Epidermal melanocyte (primary cell): ENCODE results near the gene CGB2.
A peak's percentile ranks its signal among the peaks of the same experiment; 100 is the strongest.
"Not testable (repeated sequence)": the region's sequence is repeated elsewhere in the genome, so short reads cannot be mapped to it uniquely, and the experiment has no call there.

Experiments
- DNase-seq: peaks from one replicate; pipeline ENCODE4 v3.0.0; 2011; ENCODE audit warnings: low spot score; ENCODE audit not compliant: insufficient read length

Gene CGB2

DNA sequence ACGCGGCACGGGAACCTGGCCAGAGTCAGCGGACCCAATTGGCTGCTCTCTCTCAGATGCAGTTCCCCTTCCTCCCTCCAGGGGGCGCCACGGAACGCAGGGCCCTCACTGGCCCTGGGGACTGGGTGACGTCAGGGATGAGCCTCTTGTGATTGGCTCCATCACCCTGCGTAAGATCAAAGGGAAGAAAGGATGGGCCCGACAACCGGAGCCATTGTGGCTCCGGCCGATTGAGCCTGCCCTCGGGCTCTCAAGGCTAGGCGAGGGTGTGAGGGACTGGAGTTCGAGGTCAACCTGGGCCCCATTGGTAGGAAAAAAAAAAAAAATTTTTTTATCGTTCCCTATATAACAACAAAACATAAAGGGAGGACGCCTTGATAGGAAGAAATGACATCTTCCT is 5.1 kb downstream of the CGB2 start, which contains the start of gene CGB1:
TSS of gene CGB1 (minus strand) at position 81 of the 400 bp plus-strand sequence. CDS start 184 bp downstream, outside the sequence.
- DNase-seq = not testable (repeated sequence)

DNA sequence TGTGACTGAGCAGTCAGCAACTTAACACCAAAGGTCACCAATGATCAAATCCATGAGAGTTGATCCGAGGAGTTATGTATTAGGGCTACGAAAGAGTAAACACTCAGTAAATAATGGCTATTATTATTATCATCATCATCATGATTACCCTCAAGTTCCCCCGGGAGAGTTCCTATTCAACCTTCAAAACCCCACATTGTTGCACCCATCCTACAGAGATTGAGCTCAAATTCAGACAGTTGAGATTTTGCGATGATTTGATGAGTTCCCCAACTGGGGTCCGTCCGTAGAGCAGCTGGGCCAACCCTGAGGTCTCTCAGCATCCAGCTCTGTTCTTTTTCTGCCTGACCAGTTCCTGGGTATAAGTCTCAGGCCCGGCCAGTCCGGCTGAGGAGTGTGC is 6.4 kb downstream of the CGB2 start:
- not testable (repeated sequence) for DNase-seq

DNA sequence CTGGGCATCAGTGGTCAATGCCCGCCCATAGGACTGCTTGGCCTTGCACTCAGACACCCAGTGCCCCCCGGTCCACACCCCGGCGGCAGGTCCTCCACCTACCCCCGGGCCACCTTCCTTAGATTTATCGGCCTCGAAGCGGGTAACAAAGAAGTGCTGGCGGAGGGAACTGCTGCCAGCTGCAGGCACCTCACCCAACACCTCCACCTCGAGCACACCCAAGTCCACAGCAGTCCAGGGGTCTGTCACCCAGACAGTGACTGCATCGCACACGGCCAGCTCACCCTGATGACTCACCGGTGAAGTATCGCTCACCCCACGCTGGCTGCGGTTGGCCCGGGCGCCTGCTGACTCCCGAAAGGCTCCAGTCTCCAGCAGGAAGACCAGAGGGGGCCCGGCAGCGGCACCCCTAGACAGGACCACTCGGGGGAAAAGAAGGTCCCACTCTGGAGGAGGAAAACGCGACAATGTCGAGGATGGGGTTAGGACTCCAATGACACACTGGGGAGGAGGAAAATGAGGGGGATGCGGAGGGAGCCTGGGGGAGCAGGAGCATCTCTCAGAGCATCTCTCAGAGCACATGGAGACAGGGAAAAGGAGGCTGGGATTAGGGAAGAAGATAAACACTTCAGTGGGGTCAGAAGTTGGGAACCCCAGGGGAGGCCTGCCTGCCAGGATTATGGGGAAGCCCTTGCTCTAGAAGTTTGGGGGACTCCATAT is 7.0 kb downstream of the CGB2 start:
- not testable (repeated sequence) for DNase-seq

DNA sequence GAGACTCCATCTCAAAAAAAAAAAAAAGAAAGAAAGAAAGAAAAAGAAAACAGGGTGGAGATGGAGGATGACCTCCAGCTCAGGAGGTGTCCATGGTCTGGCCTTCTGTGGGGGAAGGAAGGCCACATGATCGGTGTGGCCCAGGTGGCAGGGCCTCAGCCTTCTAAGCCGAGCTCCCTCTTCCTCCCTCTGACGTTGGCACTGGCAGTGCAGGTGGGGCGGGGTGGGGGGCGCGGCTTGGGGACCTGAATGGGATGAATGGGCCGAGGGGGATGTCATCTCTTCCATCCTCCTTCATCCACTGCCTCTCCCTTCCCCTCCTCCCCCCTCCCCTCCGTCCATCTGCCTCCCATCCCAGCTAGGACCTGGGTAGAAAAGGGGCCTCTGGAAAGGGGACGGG is 8.0 kb downstream of the CGB2 start:
- not testable (repeated sequence) for DNase-seq

DNA sequence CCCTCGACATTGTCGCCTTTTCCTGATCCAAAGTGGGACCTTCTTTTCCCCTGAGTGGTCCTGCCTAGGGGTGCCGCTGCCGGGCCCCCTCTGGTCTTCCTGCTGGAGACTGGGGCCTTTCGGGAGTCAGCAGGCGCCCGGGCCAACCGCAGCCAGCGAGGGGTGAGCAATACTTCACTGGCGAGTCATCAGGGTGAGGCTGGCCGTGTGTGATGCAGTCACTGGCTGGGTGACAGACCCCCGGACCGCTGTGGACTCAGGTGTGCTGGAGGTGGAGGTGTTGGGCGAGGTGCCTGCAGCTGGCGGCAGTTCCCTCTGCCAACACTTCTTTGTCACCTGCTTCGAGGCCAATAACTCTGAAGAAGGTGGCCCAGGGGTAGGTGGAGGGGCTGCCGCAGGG is 10.5 kb downstream of the CGB2 start:
- DNase-seq = no peak

DNA sequence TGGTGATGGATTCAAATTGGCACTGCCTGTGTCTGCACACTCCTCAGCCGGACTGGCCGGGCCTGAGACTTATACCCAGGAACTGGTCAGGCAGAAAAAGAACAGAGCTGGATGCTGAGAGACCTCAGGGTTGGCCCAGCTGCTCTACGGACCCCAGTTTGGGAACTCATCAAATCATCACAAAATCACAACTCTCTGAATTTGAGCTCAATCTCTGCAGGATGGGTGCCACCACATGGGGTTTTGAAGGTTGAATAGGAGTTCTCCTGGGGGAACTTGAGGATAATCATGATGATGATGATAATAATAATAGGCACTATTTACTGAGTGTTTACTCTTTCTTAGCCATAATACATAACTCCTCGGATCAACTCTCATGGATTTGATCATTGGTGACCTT is 11.0 kb downstream of the CGB2 start:
- not testable (repeated sequence) for DNase-seq

DNA sequence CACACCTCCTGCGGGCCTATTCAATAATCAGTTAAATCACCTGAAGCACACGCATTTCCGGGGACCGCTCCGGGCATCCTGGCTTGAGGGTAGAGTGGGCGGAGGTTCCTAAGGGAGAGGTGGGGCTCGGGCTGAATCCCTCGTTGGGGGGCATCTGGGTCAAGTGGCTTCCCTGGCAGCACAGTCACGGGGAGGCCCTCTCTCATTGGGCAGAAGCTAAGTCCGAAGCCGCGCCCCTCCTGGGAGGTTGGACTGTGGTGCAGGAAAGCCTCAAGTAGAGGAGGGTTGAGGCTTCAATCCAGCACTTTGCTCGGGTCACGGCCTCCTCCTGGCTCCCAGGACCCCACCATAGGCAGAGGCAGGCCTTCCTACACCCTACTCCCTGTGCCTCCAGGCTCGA is 11.9 kb downstream of the CGB2 start, which contains the start of gene CGB5:
TSS of gene CGB5 (plus strand) at position 301 of the 400 bp plus-strand sequence. CDS start 362 bp downstream, outside the sequence.
- not testable (repeated sequence) for DNase-seq

DNA sequence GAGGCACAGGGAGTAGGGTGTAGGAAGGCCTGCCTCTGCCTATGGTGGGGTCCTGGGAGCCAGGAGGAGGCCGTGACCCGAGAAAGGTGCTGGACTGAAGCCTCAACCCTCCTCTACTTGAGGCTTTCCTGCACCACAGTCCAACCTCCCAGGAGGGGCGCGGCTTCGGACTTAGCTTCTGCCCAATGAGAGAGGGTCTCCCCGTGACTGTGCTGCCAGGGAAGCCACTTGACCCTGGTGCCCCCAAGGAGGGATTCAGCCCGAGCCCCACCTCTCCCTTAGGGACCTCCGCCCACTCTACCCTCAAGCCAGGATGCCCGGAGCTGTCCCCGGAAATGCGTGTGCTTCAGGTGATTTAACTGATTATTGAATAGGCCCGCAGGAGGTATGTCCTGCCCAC is 17.3 kb downstream of the CGB2 start, which contains the start of gene CGB8:
TSS of gene CGB8 (minus strand) at position 101 of the 400 bp plus-strand sequence. CDS start 372 bp downstream, outside the sequence.
- DNase-seq = not testable (repeated sequence)

DNA sequence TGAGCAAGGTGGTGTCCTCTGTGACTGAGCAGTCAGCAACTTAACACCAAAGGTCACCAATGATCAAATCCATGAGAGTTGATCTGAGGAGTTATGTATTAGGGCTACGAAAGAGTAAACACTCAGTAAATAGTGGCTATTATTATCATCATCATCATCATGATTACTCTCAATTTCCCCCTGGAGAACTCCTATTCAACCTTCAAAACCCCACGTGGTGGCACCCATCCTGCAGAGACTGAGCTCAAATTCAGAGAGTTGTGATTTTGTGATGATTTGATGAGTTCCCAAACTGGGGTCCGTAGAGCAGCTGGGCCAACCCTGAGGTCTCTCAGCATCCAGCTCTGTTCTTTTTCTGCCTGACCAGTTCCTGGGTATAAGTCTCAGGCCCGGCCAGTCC is 18.1 kb downstream of the CGB2 start:
- not testable (repeated sequence) for DNase-seq

DNA sequence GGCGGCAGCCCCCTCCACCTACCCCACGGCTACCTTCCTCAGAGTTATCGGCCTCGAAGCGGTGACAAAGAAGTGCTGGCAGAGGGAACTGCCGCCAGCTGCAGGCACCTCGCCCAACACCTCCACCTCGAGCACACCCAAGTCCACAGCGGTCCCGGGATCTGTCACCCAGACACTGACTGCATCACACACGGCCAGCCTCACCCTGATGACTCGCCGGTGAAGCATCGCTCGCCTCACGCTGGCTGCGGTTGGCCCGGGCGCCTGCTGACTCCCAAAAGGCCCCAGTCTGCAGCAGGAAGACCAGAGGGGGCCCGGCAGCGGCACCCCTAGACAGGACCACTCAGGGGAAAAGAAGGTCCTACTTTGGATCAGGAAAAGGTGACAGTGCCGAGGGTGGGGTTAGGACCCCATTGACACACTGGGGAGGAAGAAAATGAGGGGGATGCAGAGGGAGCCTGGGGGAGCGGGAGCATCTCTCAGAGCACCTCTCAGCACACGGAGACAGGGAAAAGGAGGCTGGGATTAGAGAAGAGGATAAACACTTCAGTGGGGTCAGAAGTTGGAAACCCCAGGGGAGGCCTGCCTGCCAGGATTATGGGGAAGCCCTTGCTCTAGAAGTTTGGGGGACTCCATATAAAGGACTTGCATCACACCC is 18.8 kb downstream of the CGB2 start:
- not testable (repeated sequence) for DNase-seq

DNA sequence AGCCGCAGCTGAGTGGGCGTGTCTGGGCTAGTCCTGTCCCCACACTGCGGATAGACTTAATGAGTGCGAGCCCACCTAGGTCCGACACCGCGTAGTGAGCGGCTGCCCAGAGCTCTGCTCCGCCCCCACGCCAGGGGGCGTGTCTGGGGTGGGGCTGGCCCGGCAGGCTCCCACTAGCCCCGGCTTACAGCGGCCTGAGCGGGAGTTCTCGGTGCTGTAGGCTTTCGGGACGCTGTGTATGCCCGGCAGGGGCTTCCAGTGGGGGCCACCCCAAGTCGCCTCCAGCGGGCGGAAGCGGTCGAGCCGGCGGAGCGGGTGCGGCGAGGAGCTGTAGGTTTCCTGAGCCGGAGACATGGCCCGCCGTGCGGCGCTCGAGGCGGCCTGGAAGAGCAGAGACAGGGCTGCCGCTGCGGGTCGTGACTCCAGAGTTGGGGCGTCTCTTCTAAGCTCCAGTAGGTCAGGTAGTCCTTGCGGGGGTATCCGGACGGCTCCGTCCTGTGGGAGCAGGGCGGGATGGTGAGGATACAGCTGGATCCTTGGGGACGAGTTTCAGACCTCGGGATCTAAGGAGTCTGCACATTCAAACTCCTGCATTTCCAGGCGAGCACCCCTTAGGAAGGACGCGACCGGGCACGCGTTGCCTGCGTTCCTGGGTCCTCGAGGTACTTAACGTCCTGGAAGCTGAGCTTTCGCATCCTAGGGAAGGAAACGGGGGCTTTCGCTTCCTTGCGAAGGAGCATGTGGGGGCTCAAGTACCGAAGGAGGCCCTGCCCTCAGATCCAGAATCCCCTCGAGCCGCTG is 24.6 kb downstream of the CGB2 start:
- DNase-seq = peak; percentile 84

DNA sequence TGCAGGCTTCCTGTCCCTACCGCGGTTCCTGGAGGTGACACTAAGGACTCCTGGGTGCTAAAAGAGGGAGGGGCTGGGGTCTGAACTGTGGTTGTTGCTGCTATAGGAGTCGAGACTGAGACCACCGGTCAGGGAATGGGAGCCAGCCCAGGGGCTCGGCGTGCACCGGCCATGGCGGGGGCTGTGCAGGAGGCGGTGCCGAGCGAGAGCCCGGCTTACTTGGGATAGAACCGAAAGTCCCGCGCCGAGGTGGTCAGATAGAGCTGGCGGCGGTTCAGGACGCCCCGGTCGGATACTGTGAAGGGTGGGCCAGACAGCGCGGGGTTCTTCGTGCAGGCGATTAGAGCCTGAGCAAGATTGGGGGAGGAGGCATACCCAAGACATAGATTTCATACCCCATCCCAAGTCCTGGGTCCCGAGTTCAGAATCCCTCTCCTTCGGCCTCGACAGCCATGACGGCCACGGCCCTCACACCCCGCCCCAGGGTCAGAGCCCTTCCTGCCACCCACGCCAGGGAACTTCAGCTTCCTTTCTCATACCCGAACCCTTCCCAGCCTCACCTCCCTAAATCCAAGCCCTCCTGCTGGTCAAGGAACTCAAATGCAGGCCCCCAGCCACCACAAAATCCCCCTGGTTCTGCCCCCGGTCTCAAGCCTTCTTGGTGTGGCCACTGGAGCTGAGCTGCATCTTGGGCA is 25.4 kb downstream of the CGB2 start:
- DNase-seq = peak; percentile 6

DNA sequence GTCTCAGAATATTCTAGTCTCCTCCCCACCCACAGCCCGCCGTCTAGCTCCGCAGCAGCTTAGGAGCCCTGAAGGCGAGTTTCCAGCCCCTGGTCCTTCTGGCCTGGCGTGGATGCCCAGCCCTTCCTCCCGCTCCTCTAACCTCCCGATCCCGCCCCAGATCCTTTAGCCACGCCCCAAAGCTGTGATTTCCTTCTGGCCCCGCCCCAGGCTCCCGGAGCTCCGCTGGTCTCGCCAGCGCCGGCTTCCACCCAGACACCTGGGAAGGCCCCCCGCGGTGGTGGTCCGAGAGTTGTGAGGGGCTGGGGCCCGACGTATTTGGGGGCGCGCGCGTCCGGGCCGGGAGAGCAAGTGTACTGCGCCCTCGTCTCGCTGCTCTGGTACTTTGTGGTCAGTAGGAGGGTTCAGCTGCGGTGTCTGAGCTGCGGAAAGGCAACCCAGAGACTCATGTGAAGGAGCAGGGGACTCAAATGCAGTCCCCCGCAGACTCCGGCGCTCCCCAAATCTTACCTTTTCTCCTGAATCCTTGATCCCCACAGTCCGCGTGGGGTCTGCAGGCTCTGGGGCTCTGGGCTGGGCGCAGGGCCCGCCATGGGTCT is 26.0 kb downstream of the CGB2 start, which contains the start of gene CGB7:
TSS of gene CGB7 (minus strand) at position 114 of the 599 bp plus-strand sequence. CDS start 2,374 bp downstream, outside the sequence.
- DNase-seq = peak; percentile 92

DNA sequence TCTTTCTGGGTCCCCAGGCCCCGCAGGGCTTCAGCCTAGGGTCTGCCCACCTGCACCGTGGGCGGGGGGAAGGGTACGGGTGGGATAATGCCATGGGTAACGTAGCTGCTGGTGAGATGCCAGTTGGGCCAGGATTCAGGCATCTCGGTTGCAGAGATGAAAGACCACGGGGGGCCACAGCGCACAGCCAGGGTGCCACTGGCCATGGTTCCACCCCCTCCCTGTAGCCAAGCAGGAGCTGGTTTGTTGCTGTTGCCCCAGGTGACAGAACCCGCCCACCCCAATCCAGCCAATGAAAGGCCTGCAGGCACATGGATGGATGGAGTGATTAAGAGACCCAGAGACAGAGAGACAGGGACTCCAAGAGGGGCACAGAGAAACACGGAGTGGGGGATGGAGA is 26.9 kb downstream of the CGB2 start:
- peak; percentile 24 for DNase-seq

DNA sequence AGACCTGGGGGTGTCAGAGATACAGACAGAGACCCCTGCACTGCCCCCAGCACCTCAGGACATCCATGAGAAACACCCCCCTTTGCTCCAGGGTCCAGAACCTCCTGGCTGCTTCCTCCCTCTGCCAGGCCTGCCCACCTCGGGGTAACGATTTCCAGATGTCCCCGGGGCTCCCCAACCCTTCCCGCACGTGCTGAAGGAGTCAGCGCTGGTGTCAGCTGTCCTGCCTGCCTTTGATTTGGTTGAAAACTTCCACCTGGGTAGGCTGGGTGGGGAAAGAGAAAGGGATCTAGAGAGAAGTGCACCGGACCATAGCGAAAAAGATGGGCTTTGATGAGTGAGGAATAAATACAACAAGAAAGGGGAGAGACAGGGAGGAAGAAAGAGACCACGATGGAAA is 27.4 kb downstream of the CGB2 start:
- DNase-seq = peak; percentile 15

DNA sequence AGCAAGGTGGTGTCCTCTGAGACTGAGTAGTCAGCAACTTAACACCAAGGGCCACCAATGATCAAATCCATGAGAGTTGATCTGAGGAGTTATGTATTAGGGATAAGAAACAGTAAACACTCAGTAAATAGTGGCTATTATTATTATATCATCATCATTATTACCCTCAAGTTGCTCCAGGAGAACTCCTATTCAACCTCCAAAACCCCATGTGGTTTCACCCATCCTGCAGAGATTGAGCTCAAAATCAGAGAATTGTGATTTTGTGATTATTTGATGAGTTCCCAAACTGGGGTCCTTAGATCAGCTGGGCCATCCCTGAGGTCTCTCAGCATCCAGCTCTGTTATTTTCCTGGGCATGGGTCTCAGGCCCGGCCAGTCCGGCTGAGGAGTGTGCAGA is 29.3 kb downstream of the CGB2 start:
- no peak for DNase-seq

DNA sequence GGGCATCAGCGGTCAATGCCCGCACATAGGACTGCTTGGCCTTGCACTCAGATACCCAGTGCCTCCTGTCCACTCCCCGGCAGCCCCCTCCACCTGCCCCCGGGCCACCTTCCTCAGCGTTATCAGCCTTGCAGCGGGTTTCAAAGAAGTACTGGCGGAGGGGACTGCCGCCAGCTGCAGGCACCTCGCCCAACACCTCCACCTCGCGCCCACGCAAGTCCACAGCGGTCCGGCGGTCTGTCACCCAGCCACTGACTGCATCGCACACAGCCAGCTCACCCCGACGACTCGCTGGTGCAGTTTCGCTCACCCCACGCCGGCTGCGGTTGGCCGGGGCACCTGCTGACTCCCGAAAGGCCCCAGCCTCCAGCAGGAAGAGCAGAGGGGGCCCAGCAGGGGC is 29.8 kb downstream of the CGB2 start:
- DNase-seq = peak; percentile 3

DNA sequence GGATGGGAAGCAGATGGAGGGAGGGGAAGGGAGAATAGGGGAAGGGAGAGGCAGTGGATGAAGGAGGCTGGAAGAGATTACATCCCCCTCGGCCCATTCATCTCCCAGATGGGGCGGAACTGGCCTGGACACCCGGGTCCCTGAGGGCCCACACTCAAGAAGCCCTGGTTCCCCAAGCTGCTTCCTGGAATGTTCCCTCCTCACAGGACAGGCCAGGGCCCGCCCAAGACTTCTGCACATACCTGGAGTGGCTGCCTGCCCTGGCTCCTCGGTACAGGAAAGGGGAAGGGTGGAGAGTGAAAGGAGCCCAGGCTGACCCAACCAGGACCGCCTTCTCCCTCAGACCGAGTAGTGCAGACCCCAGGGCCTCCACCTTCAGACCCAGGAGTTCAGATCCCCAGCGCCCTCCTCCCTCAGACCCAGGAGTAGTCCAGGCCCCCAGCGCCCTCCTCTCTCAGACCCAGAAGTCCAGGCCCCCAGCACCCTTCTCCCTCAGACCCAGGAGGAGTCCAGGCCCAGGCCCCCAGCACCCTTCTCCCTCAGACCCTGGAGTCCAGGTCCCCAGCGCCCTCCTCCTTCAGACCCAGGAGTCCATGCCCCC is 32.4 kb downstream of the CGB2 start:
- DNase-seq = peak; percentile 14

DNA sequence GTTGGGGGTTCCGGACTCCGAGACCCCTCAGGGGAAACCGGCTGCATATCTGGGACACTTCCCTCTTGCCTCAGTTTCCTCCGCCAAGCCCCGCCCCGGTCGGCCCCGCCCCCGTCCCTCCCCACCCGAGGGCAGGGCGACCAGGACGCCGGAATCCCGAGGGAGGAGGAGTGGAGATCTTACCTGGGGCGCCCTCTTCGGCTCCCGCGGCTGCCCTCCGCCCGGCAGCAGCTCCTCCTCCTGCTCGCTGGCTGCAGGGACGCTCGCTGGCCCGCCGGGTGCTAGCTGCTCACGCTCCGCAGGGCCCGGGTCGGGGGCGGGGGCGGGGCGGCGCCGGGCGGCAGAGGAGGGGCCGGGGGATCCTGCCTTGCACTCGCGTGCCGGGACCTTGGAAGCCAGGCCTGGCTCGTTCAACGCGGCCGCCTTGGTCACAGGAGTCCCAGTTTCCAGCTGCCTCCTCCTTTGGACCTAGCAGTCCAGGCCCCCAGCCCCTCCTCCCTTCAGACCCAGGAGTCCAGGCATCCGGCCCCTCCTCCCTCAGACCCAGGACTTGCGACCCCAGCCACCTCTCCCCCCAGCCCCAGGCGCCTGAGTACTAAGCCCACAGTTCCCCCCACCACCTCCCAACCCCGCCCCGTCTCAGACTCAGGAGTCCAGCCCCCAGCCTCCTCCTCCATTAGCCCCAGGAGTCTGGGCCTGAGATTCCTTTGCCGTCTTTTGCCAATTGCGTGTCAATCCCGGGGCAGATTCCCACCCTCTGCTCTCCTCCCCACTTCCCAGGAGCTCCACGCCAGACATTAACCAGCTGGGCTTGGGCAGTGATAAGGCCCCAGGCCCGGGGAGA is 33.3 kb downstream of the CGB2 start, which contains the start of gene NTF4:
TSS of gene NTF4 (minus strand) at position 51 of the 844 bp plus-strand sequence. CDS start 2,821 bp downstream, outside the sequence.
- DNase-seq = peak; percentile 30
